GM23338 (cell line): ENCODE data around the gene PCNX1.

ENCODE experiments used
- EZH2phosphoT487 ChIP-seq: fragments of 200-600 bp; sonication (generic); IDR thresholded peaks from one replicate; pipeline ENCODE4 v1.8.1; 2018; ENCODE audit warnings: antibody characterized with exemption; ENCODE audit not compliant: unreplicated experiment
- POLR2AphosphoS5 ChIP-seq: IDR thresholded peaks from 2 replicates; pipeline ENCODE4 v1.6.1; 2016; ENCODE audit warnings: antibody characterized with exemption, low read depth
- TF ChIP-seq, protein P1 (sequence below), 2 experiments: fragments of 200-600 bp in 1 of 2; sonication (generic) in 1 of 2; conservative IDR thresholded peaks; 2 replicates each; pipeline versions ENCODE4 v1.5.1 to v1.6.1; 2016 to 2017; ENCODE audit warnings: antibody characterized with exemption in 2 of 2, low read depth in 2 of 2, mild to moderate bottlenecking in 2 of 2, moderate library complexity in 1 of 2

- TF ChIP-seq, protein P1, sequence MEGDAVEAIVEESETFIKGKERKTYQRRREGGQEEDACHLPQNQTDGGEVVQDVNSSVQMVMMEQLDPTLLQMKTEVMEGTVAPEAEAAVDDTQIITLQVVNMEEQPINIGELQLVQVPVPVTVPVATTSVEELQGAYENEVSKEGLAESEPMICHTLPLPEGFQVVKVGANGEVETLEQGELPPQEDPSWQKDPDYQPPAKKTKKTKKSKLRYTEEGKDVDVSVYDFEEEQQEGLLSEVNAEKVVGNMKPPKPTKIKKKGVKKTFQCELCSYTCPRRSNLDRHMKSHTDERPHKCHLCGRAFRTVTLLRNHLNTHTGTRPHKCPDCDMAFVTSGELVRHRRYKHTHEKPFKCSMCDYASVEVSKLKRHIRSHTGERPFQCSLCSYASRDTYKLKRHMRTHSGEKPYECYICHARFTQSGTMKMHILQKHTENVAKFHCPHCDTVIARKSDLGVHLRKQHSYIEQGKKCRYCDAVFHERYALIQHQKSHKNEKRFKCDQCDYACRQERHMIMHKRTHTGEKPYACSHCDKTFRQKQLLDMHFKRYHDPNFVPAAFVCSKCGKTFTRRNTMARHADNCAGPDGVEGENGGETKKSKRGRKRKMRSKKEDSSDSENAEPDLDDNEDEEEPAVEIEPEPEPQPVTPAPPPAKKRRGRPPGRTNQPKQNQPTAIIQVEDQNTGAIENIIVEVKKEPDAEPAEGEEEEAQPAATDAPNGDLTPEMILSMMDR (conservative IDR thresholded peaks at IDR 0.05; ENCODE audit: low read depth in 2 of 2) = no peak
- no peak for TF ChIP-seq POLR2AphosphoS5
- TF ChIP-seq EZH2phosphoT487 = no peak
These were observed 9.8 kb upstream of the PCNX1 start for GRCh38 chr14:70897464-70897863.
